ENCODE measurements around the gene SH3RF3.

The SH3RF3 gene

GRCh38 chr2:109348190-109348589 is 219.2 kb downstream of the SH3RF3 start:
- no peak for DNase-seq (ENCODE audit: low read depth in 1 of 2, low spot score in 1 of 2)

- DNase-seq (ENCODE audit: low read depth in 1 of 2, low spot score in 1 of 2) = no peak
Measured at GRCh38 chr2:109348671-109349502, 219.9 kb downstream of the SH3RF3 start.

- no peak for DNase-seq (ENCODE audit: low read depth in 1 of 2, low spot score in 1 of 2)
Measured at GRCh38 chr2:109349503-109350465, 220.8 kb downstream of the SH3RF3 start.

- no peak for DNase-seq (ENCODE audit: low read depth in 1 of 2, low spot score in 1 of 2)
Measured at GRCh38 chr2:109350526-109350925, 221.5 kb downstream of the SH3RF3 start.

- DNase-seq (ENCODE audit: low read depth in 1 of 2, low spot score in 1 of 2) = no peak
Measured at GRCh38 chr2:109351164-109351756, 222.3 kb downstream of the SH3RF3 start.

- no peak for DNase-seq (ENCODE audit: low read depth in 1 of 2, low spot score in 1 of 2)
Measured at GRCh38 chr2:109352056-109352897, 223.3 kb downstream of the SH3RF3 start.

- no peak for DNase-seq (ENCODE audit: low read depth in 1 of 2, low spot score in 1 of 2)
Measured at GRCh38 chr2:109352898-109353689, 224.1 kb downstream of the SH3RF3 start.

- DNase-seq (ENCODE audit: low read depth in 1 of 2, low spot score in 1 of 2) = no peak
Measured at GRCh38 chr2:109353806-109354745, 225.1 kb downstream of the SH3RF3 start.

- DNase-seq (ENCODE audit: low read depth in 1 of 2, low spot score in 1 of 2) = no peak
Measured at GRCh38 chr2:109355192-109355843, 226.3 kb downstream of the SH3RF3 start.

GRCh38 chr2:109356324-109357035 is 227.5 kb downstream of the SH3RF3 start:
- DNase-seq (ENCODE audit: low read depth in 1 of 2, low spot score in 1 of 2) = no peak

- no peak for DNase-seq (ENCODE audit: low read depth in 1 of 2, low spot score in 1 of 2)
Measured at GRCh38 chr2:109364217-109364616, 235.2 kb downstream of the SH3RF3 start.

GRCh38 chr2:109365131-109365530 is 236.1 kb downstream of the SH3RF3 start:
- DNase-seq (ENCODE audit: low read depth in 1 of 2, low spot score in 1 of 2) = no peak

- no peak for DNase-seq (ENCODE audit: low read depth in 1 of 2, low spot score in 1 of 2)
Measured at GRCh38 chr2:109367683-109368082, 238.7 kb downstream of the SH3RF3 start.

GRCh38 chr2:109368798-109369197 is 239.8 kb downstream of the SH3RF3 start:
- DNase-seq (ENCODE audit: low read depth in 1 of 2, low spot score in 1 of 2) = no peak

GRCh38 chr2:109369671-109370191 is 240.7 kb downstream of the SH3RF3 start:
- DNase-seq (ENCODE audit: low read depth in 1 of 2, low spot score in 1 of 2) = no peak

- no peak for DNase-seq (ENCODE audit: low read depth in 1 of 2, low spot score in 1 of 2)
Measured at GRCh38 chr2:109370399-109371035, 241.5 kb downstream of the SH3RF3 start.

All from activated CD4-positive, alpha-beta T cell treated with anti-CD3 and anti-CD28 coated beads, Interleukin-2, amount 50 U/mL, for 24 hours (primary cell).